C4-2B (cell line): ENCODE results near the gene FHIP1B.

Experiments
- ZFX ChIP-seq: fragments of 450-650 bp; IDR thresholded peaks from 2 replicates; pipeline ENCODE4 v1.6.1; 2017
- TF ChIP-seq, protein P1 (sequence below): fragments of 450-650 bp; conservative IDR thresholded peaks from 2 replicates; pipeline ENCODE4 v1.5.1; 2017; ENCODE audit warnings: mild to moderate bottlenecking

DNA sequence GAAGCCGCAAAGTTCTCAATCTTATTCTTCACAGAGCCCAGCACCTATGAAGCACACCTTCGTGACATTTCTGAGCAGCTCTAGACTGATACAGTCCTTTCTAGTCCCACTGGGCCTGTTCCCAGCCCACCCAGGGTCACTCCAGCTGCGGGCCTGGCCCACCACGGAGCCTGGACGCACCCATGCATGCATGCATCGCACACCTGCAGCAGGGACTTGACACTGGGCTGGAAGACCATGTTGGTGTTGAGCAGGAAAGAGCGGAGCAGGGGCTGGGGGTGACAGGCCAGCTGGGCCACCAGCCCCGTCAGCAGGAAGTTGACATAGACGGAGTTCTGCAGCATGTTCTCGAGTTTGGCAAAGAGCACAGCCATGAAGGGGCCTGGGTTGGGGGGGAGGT lies 19.9 kb downstream of the FHIP1B start:
- TF ChIP-seq, protein P1, sequence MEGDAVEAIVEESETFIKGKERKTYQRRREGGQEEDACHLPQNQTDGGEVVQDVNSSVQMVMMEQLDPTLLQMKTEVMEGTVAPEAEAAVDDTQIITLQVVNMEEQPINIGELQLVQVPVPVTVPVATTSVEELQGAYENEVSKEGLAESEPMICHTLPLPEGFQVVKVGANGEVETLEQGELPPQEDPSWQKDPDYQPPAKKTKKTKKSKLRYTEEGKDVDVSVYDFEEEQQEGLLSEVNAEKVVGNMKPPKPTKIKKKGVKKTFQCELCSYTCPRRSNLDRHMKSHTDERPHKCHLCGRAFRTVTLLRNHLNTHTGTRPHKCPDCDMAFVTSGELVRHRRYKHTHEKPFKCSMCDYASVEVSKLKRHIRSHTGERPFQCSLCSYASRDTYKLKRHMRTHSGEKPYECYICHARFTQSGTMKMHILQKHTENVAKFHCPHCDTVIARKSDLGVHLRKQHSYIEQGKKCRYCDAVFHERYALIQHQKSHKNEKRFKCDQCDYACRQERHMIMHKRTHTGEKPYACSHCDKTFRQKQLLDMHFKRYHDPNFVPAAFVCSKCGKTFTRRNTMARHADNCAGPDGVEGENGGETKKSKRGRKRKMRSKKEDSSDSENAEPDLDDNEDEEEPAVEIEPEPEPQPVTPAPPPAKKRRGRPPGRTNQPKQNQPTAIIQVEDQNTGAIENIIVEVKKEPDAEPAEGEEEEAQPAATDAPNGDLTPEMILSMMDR: no peak
- no peak for TF ChIP-seq ZFX
